Hepatocyte (in vitro differentiated cells): ENCODE data around the gene ARHGAP35.

Experiments
- EZH2 ChIP-seq: fragments of 200-600 bp; sonication (generic); IDR thresholded peaks from 2 replicates; pipeline ENCODE4 v1.6.1; 2016; ENCODE audit warnings: antibody characterized with exemption, mild to moderate bottlenecking, borderline replicate concordance
- EZH2phosphoT487 ChIP-seq: fragments of 200-600 bp; sonication (generic); IDR thresholded peaks from one replicate; pipeline ENCODE4 v1.6.1; 2018; ENCODE audit warnings: antibody characterized with exemption, mild to moderate bottlenecking, low read depth, moderate library complexity; ENCODE audit not compliant: unreplicated experiment, severe bottlenecking
- TF ChIP-seq, protein P1 (sequence below): fragments of 200-600 bp; sonication (generic); IDR thresholded peaks from 2 replicates; pipeline ENCODE4 v1.5.1; 2016; ENCODE audit warnings: antibody characterized with exemption, mild to moderate bottlenecking; ENCODE audit not compliant: poor library complexity

DNA sequence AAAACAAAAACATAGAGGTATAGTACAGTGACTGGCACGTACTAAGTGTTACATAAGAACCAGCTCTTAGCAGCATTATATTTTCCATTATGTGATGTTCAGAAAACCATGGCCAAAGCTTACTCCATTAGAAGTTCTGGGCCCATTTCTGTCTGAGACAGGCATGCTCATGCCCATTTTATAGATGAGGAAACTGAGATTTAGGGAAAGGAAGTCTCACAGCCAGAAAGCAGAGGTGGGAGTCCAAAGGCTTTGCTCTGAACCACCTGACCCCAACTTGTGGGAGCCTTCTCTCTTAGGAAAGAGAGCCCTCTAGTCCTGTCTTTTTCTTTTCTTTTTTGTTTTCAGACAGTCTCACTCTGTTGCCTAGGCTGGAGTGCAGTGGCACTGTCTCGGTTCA is 12.4 kb upstream of the ARHGAP35 start:
- TF ChIP-seq, protein P1, sequence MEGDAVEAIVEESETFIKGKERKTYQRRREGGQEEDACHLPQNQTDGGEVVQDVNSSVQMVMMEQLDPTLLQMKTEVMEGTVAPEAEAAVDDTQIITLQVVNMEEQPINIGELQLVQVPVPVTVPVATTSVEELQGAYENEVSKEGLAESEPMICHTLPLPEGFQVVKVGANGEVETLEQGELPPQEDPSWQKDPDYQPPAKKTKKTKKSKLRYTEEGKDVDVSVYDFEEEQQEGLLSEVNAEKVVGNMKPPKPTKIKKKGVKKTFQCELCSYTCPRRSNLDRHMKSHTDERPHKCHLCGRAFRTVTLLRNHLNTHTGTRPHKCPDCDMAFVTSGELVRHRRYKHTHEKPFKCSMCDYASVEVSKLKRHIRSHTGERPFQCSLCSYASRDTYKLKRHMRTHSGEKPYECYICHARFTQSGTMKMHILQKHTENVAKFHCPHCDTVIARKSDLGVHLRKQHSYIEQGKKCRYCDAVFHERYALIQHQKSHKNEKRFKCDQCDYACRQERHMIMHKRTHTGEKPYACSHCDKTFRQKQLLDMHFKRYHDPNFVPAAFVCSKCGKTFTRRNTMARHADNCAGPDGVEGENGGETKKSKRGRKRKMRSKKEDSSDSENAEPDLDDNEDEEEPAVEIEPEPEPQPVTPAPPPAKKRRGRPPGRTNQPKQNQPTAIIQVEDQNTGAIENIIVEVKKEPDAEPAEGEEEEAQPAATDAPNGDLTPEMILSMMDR = no peak
- TF ChIP-seq EZH2phosphoT487 (no peak), EZH2 (no peak)
